GM19043 (cell line): Measurements from ENCODE around the gene GTF2A2.

Source experiments
- ATAC-seq: cut with Tn5 transposase; IDR thresholded peaks from one replicate; pipeline ENCODE4 v1.9.1; 2021; ENCODE audit warnings: low read depth; ENCODE audit not compliant: unreplicated experiment

Gene GTF2A2

GRCh38 chr15:59609730-59610712 lies 47.3 kb downstream of the GTF2A2 start:
- no peak for ATAC-seq

DNA sequence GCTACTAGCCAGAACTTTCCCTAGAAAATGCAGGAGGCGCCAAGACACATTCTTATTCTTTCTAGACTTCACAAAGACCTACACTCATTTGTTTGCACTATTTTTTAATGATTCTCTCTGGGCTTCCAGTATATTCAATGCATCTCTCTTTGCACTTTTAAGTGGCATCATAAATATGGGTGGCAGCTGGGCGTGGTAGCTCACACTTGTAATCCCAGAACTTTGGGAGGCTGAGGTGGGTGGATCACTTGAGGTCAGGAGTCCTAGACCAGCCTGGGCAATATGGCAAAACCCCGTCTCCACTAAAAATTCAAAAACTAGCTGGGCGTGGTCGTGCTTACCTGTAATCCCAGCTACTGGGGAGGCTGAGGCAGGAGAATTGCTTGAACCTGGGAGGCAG lies 51.3 kb downstream of the GTF2A2 start:
- no peak for ATAC-seq

DNA sequence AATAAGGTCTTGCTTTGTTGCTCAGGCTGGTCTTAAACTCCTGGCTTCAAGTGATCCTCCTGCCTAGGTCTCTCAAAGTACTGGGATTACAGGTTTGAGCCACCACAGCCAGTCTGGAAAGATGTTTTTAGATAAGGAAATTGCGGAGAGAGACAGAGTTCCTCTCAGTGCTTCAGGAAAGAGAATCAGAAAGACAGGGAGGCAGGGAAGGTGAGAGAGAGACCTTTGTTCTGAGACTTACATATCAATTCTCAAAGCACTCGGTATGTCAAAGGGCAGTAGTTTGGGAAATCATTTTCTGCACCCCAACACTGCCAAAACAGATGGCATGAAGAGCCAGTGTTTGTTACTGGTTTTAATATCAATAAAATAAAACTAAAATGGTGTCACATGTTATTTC lies 58.9 kb downstream of the GTF2A2 start:
- ATAC-seq: no peak

GRCh38 chr15:59596640-59597039 lies 60.7 kb downstream of the GTF2A2 start:
- no peak for ATAC-seq

- ATAC-seq: no peak
Observed at GRCh38 chr15:59595434-59595915, 61.8 kb downstream of the GTF2A2 start.

DNA sequence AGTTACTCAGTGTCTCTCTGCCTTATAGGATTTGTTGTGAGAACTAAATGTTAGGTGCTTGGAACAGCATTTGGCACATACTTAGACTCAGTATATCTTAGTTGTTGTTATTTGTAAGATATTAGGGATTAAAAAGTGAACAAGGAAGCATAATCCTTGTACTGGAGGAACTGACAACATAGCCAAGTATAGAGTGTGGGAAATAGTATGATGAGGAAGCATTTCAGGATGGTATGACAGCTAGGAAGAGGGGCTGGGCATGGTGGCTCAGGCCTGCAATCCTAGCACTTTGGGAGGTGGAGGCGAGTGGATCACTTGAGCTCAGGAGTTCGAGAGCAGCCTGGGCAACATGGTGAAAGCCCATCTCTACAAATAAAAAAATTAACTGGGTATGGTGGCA lies 62.3 kb downstream of the GTF2A2 start:
- no peak for ATAC-seq

DNA sequence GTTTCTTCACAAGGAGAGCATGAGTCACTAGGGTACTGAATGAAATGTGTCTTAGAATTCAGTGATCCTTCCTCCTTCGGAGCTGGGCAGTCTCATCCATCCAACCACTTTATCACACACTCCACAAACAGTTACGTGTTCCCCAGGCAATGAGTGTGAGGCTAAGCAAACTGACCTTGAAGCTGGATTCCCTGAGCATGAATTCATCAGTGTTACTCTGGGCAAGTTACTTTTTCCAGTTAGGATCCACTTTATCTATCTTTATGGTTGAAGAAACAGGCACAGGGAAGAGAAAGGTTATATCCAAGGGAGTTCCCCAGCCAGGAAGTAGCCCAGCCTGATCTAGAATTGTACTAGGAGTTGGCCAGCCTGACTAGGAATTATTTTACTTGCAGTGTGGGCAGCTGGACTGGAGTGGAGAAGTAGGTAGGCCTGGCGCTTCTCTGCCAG lies 62.8 kb downstream of the GTF2A2 start:
- no peak for ATAC-seq

- no peak for ATAC-seq
Observed at GRCh38 chr15:59591356-59591755, 66.0 kb downstream of the GTF2A2 start.

- no peak for ATAC-seq
Observed at GRCh38 chr15:59590027-59590426, 67.3 kb downstream of the GTF2A2 start.
